GM23338 (cell line): Measurements from ENCODE around the gene MARCKSL1. TPM values are rescaled to one million over a fixed set of nuclear protein-coding genes. Genes with fewer than 3 reads are reported as not detected.
A peak's percentile ranks its signal among the peaks of the same experiment; 100 is the strongest.

Experiments
- ATAC-seq: fragments of 200-7000 bp; cut with Tn5 transposase; 3 replicates; pipeline ENCODE4 v1.9.1; 2020
- DNase-seq: peaks from one replicate; pipeline ENCODE4 v3.0.0-alpha.2; 2015; ENCODE audit warnings: low spot score
- H2AFZ ChIP-seq: fragments of 200-600 bp; sonication (generic); 2 replicates; pipeline ENCODE4 v1.8.0; 2016; ENCODE audit warnings: antibody characterized with exemption, mild to moderate bottlenecking, moderate library complexity
- H3F3A ChIP-seq: fragments of 200-600 bp; sonication (generic); replicated peaks from 2 replicates; pipeline ENCODE4 v1.8.0; 2017; ENCODE audit warnings: antibody characterized with exemption, mixed run types, low read depth
- H3K27ac ChIP-seq: fragments of 200-600 bp; sonication (generic); 2 replicates; pipeline ENCODE4 v1.6.1; 2016; ENCODE audit warnings: low read depth
- H3K27me3 ChIP-seq: fragments of 200-600 bp; sonication (generic); 2 replicates; pipeline ENCODE4 v1.8.0; 2016; ENCODE audit warnings: mild to moderate bottlenecking, mixed run types, moderate library complexity; ENCODE audit not compliant: insufficient read depth
- H3K36me3 ChIP-seq: fragments of 200-600 bp; sonication (generic); 2 replicates; pipeline ENCODE4 v1.8.0; 2016; ENCODE audit warnings: mild to moderate bottlenecking; ENCODE audit not compliant: insufficient read depth
- H3K4me1 ChIP-seq: fragments of 200-600 bp; sonication (generic); 2 replicates; pipeline ENCODE4 v1.8.0; 2016; ENCODE audit warnings: mild to moderate bottlenecking, moderate library complexity; ENCODE audit not compliant: insufficient read depth
- H3K4me2 ChIP-seq: fragments of 200-600 bp; sonication (generic); 2 replicates; pipeline ENCODE4 v1.7.1; 2017; ENCODE audit warnings: mixed run types
- H3K4me3 ChIP-seq: fragments of 200-600 bp; sonication (generic); 2 replicates; pipeline ENCODE4 v1.6.1; 2016; ENCODE audit warnings: mixed run types
- H3K79me2 ChIP-seq: fragments of 200-600 bp; sonication (generic); replicated peaks from 2 replicates; pipeline ENCODE4 v1.8.0; 2017; ENCODE audit warnings: mild to moderate bottlenecking; ENCODE audit not compliant: insufficient read depth
- H3K9me2 ChIP-seq: fragments of 200-600 bp; sonication (generic); 2 replicates; pipeline ENCODE4 v1.8.0; 2017; ENCODE audit not compliant: insufficient read depth
- H4K20me1 ChIP-seq: fragments of 200-600 bp; sonication (generic); replicated peaks from 2 replicates; pipeline ENCODE4 v1.8.0; 2017; ENCODE audit warnings: mild to moderate bottlenecking; ENCODE audit not compliant: insufficient read depth
- H3K27ac Mint-ChIP-seq: 2 replicates; pipeline ENCODE4 v1.8.0; 2020; ENCODE audit warnings: inconsistent platforms, mild to moderate bottlenecking, moderate library complexity, mixed read lengths
- H3K27me3 Mint-ChIP-seq: 3 replicates; pipeline ENCODE4 v1.8.0; 2022; ENCODE audit warnings: low read depth, mild to moderate bottlenecking, moderate library complexity, mixed read lengths, inconsistent platforms; ENCODE audit not compliant: insufficient read depth, poor library complexity
- H3K36me3 Mint-ChIP-seq: 3 replicates; pipeline ENCODE4 v1.8.0; 2021; ENCODE audit warnings: low read depth, mild to moderate bottlenecking, inconsistent platforms, moderate library complexity, mixed read lengths
- H3K4me1 Mint-ChIP-seq: 3 replicates; pipeline ENCODE4 v1.8.0; 2020; ENCODE audit warnings: mild to moderate bottlenecking, inconsistent platforms, mixed read lengths
- H3K4me3 Mint-ChIP-seq: 3 replicates; pipeline ENCODE4 v1.8.0; 2021; ENCODE audit warnings: moderate library complexity, mild to moderate bottlenecking, inconsistent platforms, mixed read lengths
- H3K9me3 Mint-ChIP-seq: 3 replicates; pipeline ENCODE4 v1.8.0; 2020; ENCODE audit warnings: moderate library complexity, mild to moderate bottlenecking, inconsistent platforms, mixed read lengths
- CREB1 ChIP-seq: fragments of 250-450 bp; sonication (Bioruptor Pico); IDR thresholded peaks from 2 replicates; pipeline ENCODE4 v1.5.0; 2020; ENCODE audit warnings: low read depth, mild to moderate bottlenecking, moderate library complexity
- EZH2 ChIP-seq: fragments of 200-600 bp; sonication (generic); IDR thresholded peaks from one replicate; pipeline ENCODE4 v1.8.0; 2017; ENCODE audit warnings: antibody characterized with exemption, mild to moderate bottlenecking, low read depth; ENCODE audit not compliant: unreplicated experiment
- EZH2phosphoT487 ChIP-seq: fragments of 200-600 bp; sonication (generic); IDR thresholded peaks from one replicate; pipeline ENCODE4 v1.8.1; 2018; ENCODE audit warnings: antibody characterized with exemption; ENCODE audit not compliant: unreplicated experiment
- JUNB ChIP-seq: IDR thresholded peaks from one replicate; pipeline ENCODE4 v1.6.1; 2016; ENCODE audit warnings: antibody characterized with exemption; ENCODE audit not compliant: unreplicated experiment
- NANOG ChIP-seq: IDR thresholded peaks from 2 replicates; pipeline ENCODE4 v1.6.1; 2016; ENCODE audit warnings: antibody characterized with exemption, borderline replicate concordance
- REST ChIP-seq: IDR thresholded peaks from one replicate; pipeline ENCODE4 v1.6.1; 2018; ENCODE audit warnings: antibody characterized with exemption; ENCODE audit not compliant: unreplicated experiment
- STAT1 ChIP-seq: IDR thresholded peaks from one replicate; pipeline ENCODE4 v1.6.1; 2016; ENCODE audit warnings: antibody characterized with exemption; ENCODE audit not compliant: unreplicated experiment
- ZNF114 ChIP-seq: fragments of 250-450 bp; sonication (Bioruptor Pico); IDR thresholded peaks from 2 replicates; pipeline ENCODE4 v1.5.0; 2020; ENCODE audit warnings: mild to moderate bottlenecking, moderate library complexity
- ZNF331 ChIP-seq: fragments of 250-450 bp; sonication (Bioruptor Pico); IDR thresholded peaks from 2 replicates; pipeline ENCODE4 v1.5.0; 2020; ENCODE audit warnings: low read depth, mild to moderate bottlenecking, moderate library complexity
- polyA plus RNA-seq: library from polyadenylated mRNA; unstranded; fragments of >200 nt; fragmentation: Nextera tagmentation; extraction: Ambion mirVana; gene quantifications from 2 replicates; pipeline ENCODE4 v1.2.1, GENCODE V29; 2016
- total RNA-seq: library from RNA; depleted of rRNA; stranded (reverse); fragments of >200 nt; shearing (Covaris generic); gene quantifications from 2 replicates; pipeline ENCODE4 v1.2.3, GENCODE V29; 2014
- TF ChIP-seq, protein P1 (sequence below), 2 experiments: fragments of 200-600 bp in 1 of 2; sonication (generic) in 1 of 2; conservative IDR thresholded peaks; 2 replicates each; pipeline versions ENCODE4 v1.5.1 to v1.6.1; 2016 to 2017; ENCODE audit warnings: antibody characterized with exemption in 2 of 2, low read depth in 2 of 2, mild to moderate bottlenecking in 2 of 2, moderate library complexity in 1 of 2
- TF ChIP-seq, protein P2 (sequence below): IDR thresholded peaks from 2 replicates; pipeline ENCODE4 v1.6.1; 2016; ENCODE audit warnings: antibody characterized with exemption

The MARCKSL1 gene
- total and polyA plus RNA-seq, 2 experiments from 2014 or later = 329 to 553 TPM

DNA sequence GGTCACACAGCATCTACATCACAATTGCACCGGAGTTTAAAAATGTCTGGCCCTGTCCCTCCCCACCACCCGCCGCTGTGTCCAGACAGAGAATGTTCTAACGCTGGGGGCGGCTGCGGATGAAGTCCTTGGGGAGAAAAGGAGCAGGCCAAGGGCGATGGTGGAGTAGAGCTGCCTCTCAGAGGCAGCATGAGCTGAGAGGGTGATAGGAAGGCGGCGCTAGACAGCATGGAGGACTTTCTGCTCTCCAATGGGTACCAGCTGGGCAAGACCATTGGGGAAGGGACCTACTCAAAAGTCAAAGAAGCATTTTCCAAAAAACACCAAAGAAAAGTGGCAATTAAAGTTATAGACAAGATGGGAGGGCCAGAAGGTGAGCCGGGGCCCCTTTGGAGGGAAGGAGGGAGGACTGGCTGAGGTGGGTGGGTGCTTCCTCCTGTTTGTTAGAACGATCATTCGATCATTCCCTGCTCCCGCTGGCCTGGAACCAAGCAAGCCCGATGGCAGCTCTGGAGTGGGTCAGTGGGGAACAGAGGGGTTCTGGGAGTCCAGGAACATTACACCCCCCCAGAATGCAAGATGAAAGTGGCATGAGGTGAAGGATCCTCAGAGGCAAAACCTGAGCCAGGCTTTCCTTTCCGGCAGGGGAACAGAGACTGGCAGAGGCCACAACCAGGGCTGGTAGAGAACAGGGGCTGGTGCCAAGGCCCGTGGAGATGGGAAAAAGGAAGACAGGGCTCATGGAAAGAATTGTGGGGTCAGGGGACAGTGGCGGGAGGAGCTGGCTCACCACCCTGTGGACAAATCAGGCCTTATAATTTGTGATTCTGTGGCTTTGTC, 26.7 kb upstream of the MARCKSL1 start, which contains the start of the genes FAM229A and TSSK3:
TSS of gene FAM229A (minus strand) at position 12 of the 840 bp plus-strand sequence. CDS start 394 bp downstream, outside the sequence.
TSS of gene TSSK3 (plus strand) at position 66 of the 840 bp plus-strand sequence. CDS start at position 229, 163 bp downstream.
- Histone ChIP-seq H3K9me2 (no peaks in the 10 kb centered on the region), H3K36me3 (peaks cover 15% of the 10 kb centered on the region; the same call in 1 of the 2 replicates), H3K27ac (0 out of 2 replicates have a peak within 1 kb of the TSS, but pooled peaks have one; percentile 59), H3K4me2 (peak within 1 kb of the TSS; percentile 82), H4K20me1 (no peaks in the 10 kb centered on the region; the same call in 1 of the 2 replicates), H2AFZ (peak within 1 kb of the TSS; percentile 56; the same call in 1 of the 2 replicates), H3K4me1 (no peaks in the 10 kb centered on the region; the same call in 1 of the 2 replicates), H3K79me2 (no peaks in the 10 kb centered on the region), H3K27me3 (peaks cover 42% of the 10 kb centered on the region), H3F3A (peaks cover 11% of the 10 kb centered on the region; the same call in 1 of the 2 replicates), H3K4me3 (peak within 1 kb of the TSS; percentile 54)
- Mint-ChIP-seq H3K27ac (no peak within 1 kb of the TSS), H3K4me3 (peak within 1 kb of the TSS; percentile 58), H3K9me3 (no peaks in the 10 kb centered on the region; the same call in 1 of the 3 replicates), H3K27me3 (peaks cover 28% of the 10 kb centered on the region), H3K4me1 (peaks cover 7% of the 10 kb centered on the region), H3K36me3 (peaks cover 30% of the 10 kb centered on the region)
- TF ChIP-seq, protein P1, sequence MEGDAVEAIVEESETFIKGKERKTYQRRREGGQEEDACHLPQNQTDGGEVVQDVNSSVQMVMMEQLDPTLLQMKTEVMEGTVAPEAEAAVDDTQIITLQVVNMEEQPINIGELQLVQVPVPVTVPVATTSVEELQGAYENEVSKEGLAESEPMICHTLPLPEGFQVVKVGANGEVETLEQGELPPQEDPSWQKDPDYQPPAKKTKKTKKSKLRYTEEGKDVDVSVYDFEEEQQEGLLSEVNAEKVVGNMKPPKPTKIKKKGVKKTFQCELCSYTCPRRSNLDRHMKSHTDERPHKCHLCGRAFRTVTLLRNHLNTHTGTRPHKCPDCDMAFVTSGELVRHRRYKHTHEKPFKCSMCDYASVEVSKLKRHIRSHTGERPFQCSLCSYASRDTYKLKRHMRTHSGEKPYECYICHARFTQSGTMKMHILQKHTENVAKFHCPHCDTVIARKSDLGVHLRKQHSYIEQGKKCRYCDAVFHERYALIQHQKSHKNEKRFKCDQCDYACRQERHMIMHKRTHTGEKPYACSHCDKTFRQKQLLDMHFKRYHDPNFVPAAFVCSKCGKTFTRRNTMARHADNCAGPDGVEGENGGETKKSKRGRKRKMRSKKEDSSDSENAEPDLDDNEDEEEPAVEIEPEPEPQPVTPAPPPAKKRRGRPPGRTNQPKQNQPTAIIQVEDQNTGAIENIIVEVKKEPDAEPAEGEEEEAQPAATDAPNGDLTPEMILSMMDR (conservative IDR thresholded peaks at IDR 0.05; ENCODE audit: low read depth in 2 of 2) = peak in 1 of 2 experiments; percentile 21; a peak in 1 of 4 replicates
- no peak for TF ChIP-seq EZH2phosphoT487
- ATAC-seq = peak; percentile 32
- no peak for DNase-seq

DNA sequence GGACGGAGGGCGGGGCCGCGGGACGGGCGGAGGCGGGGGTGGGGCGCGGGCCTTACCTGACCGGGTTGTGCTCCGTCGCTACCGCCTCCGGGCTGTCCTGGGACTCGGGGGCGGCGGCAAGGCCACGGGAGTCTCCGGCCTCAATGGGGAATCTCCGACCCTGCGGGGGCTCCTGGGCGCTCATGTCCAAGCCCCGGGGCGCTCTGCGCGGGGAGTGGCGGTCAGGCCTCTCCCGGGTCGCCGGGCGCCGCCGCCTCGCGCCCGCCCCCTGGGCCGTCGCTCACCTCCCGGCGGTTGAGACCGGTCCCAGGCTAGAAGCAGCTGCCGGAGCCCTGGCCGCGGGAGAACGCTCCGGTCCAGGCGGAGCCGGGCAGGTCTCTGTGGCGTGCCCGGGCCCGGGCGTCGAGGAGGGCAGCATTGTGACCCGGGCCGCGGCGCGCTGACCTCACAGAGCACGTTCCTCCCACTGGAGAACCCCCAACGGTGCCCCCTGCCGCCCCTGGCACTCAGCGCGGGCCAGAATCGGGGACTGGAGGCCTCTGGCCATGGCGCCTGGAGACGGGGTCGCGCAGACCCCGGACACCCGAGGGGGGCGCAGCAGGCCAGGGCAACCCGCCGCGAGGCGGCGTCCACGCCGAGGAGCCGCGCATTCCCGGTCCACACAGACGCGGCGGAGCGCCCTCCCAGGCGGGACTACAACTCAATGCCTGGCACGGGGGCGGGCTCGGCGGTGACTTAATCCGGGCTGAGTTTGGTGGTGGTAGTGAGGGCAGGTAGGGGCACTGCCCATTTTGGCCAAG, 25.8 kb upstream of the MARCKSL1 start:
- Histone ChIP-seq H4K20me1 (no peaks in the 10 kb centered on the region; the same call in 1 of the 2 replicates), H3K27me3 (peaks cover 42% of the 10 kb centered on the region), H3K79me2 (no peaks in the 10 kb centered on the region), H3K27ac (no peak overlapping the region), H3K36me3 (0 out of 2 replicates have a peak, but pooled peaks cover 8% of the 10 kb centered on the region), H3K4me1 (no peaks in the 10 kb centered on the region; the same call in 1 of the 2 replicates), H3K4me3 (peak overlapping the region; percentile 54), H3K9me2 (no peaks in the 10 kb centered on the region), H3K4me2 (peak overlapping the region; percentile 82), H3F3A (peaks cover 13% of the 10 kb centered on the region; the same call in 1 of the 2 replicates), H2AFZ (peak overlapping the region; percentile 56; the same call in 1 of the 2 replicates)
- Mint-ChIP-seq H3K9me3 (no peaks in the 10 kb centered on the region; the same call in 1 of the 3 replicates), H3K36me3 (peaks cover 25% of the 10 kb centered on the region), H3K4me1 (peaks cover 7% of the 10 kb centered on the region), H3K4me3 (peak overlapping the region; percentile 58), H3K27me3 (peaks cover 29% of the 10 kb centered on the region), H3K27ac (no peak overlapping the region)
- DNase-seq (peak; percentile 72), ATAC-seq (peak; percentile 77)
- TF ChIP-seq, protein P2, sequence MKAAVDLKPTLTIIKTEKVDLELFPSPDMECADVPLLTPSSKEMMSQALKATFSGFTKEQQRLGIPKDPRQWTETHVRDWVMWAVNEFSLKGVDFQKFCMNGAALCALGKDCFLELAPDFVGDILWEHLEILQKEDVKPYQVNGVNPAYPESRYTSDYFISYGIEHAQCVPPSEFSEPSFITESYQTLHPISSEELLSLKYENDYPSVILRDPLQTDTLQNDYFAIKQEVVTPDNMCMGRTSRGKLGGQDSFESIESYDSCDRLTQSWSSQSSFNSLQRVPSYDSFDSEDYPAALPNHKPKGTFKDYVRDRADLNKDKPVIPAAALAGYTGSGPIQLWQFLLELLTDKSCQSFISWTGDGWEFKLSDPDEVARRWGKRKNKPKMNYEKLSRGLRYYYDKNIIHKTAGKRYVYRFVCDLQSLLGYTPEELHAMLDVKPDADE = no peak
- TF ChIP-seq EZH2phosphoT487 (no peak), EZH2 (no peak), REST (no peak), JUNB (no peak), ZNF331 (CRISPR knock-in tag) (no peak), NANOG (no peak), CREB1 (CRISPR knock-in tag) (0 out of 2 replicates have a peak, but pooled peaks have one; percentile 2), STAT1 (no peak), ZNF114 (CRISPR knock-in tag) (no peak)
- TF ChIP-seq, protein P1 (conservative IDR thresholded peaks at IDR 0.05; ENCODE audit: low read depth in 2 of 2) = peak; percentile 28 to 41; a peak in 2 of 4 replicates
